HG02970 (cell line): ENCODE results near the gene IFIH1.

ENCODE experiments used
- ATAC-seq: cut with Tn5 transposase; IDR thresholded peaks from one replicate; pipeline ENCODE4 v1.9.1; 2021; ENCODE audit warnings: mild to moderate bottlenecking, moderate library complexity, moderate number of reproducible peaks; ENCODE audit not compliant: unreplicated experiment, low FRiP score

IFIH1 gene

GRCh38 chr2:162261032-162261945 lies 57.2 kb downstream of the IFIH1 start:
- ATAC-seq = peak; percentile 57

- no peak for ATAC-seq
These were observed 59.8 kb downstream of the IFIH1 start for GRCh38 chr2:162258686-162259085.

GRCh38 chr2:162258169-162258568 lies 60.3 kb downstream of the IFIH1 start:
- ATAC-seq = no peak

GRCh38 chr2:162257425-162257824 lies 61.1 kb downstream of the IFIH1 start:
- no peak for ATAC-seq

- no peak for ATAC-seq
These were observed 61.9 kb downstream of the IFIH1 start for GRCh38 chr2:162256591-162256991.

GRCh38 chr2:162254236-162254871 lies 64.1 kb downstream of the IFIH1 start:
- no peak for ATAC-seq

GRCh38 chr2:162253435-162253834 lies 65.0 kb downstream of the IFIH1 start:
- ATAC-seq = no peak

- ATAC-seq = no peak
These were observed 66.3 kb downstream of the IFIH1 start for GRCh38 chr2:162252153-162252552.

- no peak for ATAC-seq
These were observed 72.7 kb downstream of the IFIH1 start for GRCh38 chr2:162245781-162246180.

- ATAC-seq = no peak
These were observed 73.4 kb downstream of the IFIH1 start for GRCh38 chr2:162245061-162245460.

- ATAC-seq = no peak
These were observed 73.9 kb downstream of the IFIH1 start for GRCh38 chr2:162244541-162245031.

- ATAC-seq = no peak
These were observed 74.8 kb downstream of the IFIH1 start for GRCh38 chr2:162243715-162244114.

- ATAC-seq = no peak
These were observed 75.2 kb downstream of the IFIH1 start, which contains the start of gene FAP for GRCh38 chr2:162243294-162243693. Gene FAP (minus strand): TSS chr2:162243445. CDS start chr2:162243327, 118 bp downstream.

- ATAC-seq = no peak
These were observed 75.8 kb downstream of the IFIH1 start for GRCh38 chr2:162242586-162243280.

- no peak for ATAC-seq
These were observed 76.9 kb downstream of the IFIH1 start for GRCh38 chr2:162241571-162241970.

- no peak for ATAC-seq
These were observed 83.6 kb downstream of the IFIH1 start for GRCh38 chr2:162234620-162235462.

- no peak for ATAC-seq
These were observed 85.3 kb downstream of the IFIH1 start for GRCh38 chr2:162233197-162233596.

GRCh38 chr2:162232671-162233070 lies 85.8 kb downstream of the IFIH1 start:
- no peak for ATAC-seq

GRCh38 chr2:162232027-162232426 lies 86.5 kb downstream of the IFIH1 start:
- ATAC-seq = no peak

GRCh38 chr2:162230761-162231160 lies 87.7 kb downstream of the IFIH1 start:
- no peak for ATAC-seq
